Natural killer cell (primary cell): ENCODE data around the gene SRSF10. TPM values are rescaled to one million over a fixed set of nuclear protein-coding genes. Genes with fewer than 3 reads are reported as not detected.

Experiments
- ATAC-seq, 3 donors: fragments of 150-1000 bp in 2 of 3; fragments of 200-7000 bp in 1 of 3; cut with Tn5 transposase; 1 replicate in 1 of 3; 2 replicates in 2 of 3; pipeline ENCODE4 v1.10.0; 2021; ENCODE audit warnings: mild to moderate bottlenecking in 2 of 3, moderate library complexity in 2 of 3
- DNase-seq, 2 donors: peaks; one replicate each; pipeline versions ENCODE4 v3.0.0 to v3.0.0-alpha.2; 2013 to 2021; ENCODE audit warnings: mixed read lengths in 1 of 2
- H3K27ac ChIP-seq: one replicate; pipeline ENCODE4 v1.5.1; 2013; ENCODE audit warnings: mild to moderate bottlenecking, low read length
- H3K27me3 ChIP-seq: one replicate; pipeline ENCODE4 v1.6.1; 2013; ENCODE audit warnings: low read length; ENCODE audit not compliant: control insufficient read depth, insufficient read depth
- H3K36me3 ChIP-seq: one replicate; pipeline ENCODE4 v1.6.1; 2013; ENCODE audit warnings: low read length; ENCODE audit not compliant: control insufficient read depth, insufficient read depth
- H3K4me1 ChIP-seq: one replicate; pipeline ENCODE4 v1.6.1; 2013; ENCODE audit warnings: low read length; ENCODE audit not compliant: control insufficient read depth, insufficient read depth
- H3K4me3 ChIP-seq: one replicate; pipeline ENCODE4 v1.5.1; 2013; ENCODE audit warnings: low read length
- H3K9me3 ChIP-seq: one replicate; pipeline ENCODE4 v1.6.1; 2013; ENCODE audit warnings: low read length; ENCODE audit not compliant: control insufficient read depth, insufficient read depth
- H3K27ac Mint-ChIP-seq, 2 donors: one replicate each; pipeline ENCODE4 v1.8.0; 2022; ENCODE audit warnings: mild to moderate bottlenecking in 2 of 2, mixed read lengths in 2 of 2, moderate library complexity in 1 of 2
- H3K27me3 Mint-ChIP-seq, 2 donors: one replicate each; pipeline ENCODE4 v1.8.0; 2022; ENCODE audit warnings: low read depth in 2 of 2, mixed read lengths in 2 of 2
- H3K36me3 Mint-ChIP-seq: one replicate; pipeline ENCODE4 v1.8.0; 2022; ENCODE audit warnings: mixed read lengths
- H3K4me1 Mint-ChIP-seq, 2 donors: one replicate each; pipeline ENCODE4 v1.8.0; 2022; ENCODE audit warnings: mixed read lengths in 2 of 2
- H3K4me3 Mint-ChIP-seq: one replicate; pipeline ENCODE4 v1.8.0; 2022; ENCODE audit warnings: mild to moderate bottlenecking, moderate library complexity, mixed read lengths
- H3K9me3 Mint-ChIP-seq, 2 donors: one replicate each; pipeline ENCODE4 v1.8.0; 2022; ENCODE audit warnings: mixed read lengths in 2 of 2
- WGBS: methylation state at CpG from one replicate; pipeline ENCODE4 v1.1.7; 2013; ENCODE audit warnings: missing lambda C conversion rate; ENCODE audit not compliant: insufficient coverage; 5-methylcytosine and 5-hydroxymethylcytosine counted together
- intact Hi-C: fragments of 100-400 bp; cut with micrococcal nuclease; formaldehyde crosslinking; loops from one replicate; pipeline ENCODE4 v1.14.2; 2022
- total RNA-seq, 4 donors: library from RNA; stranded (reverse); fragments of 120-200 nt in 1 of 4; gene quantifications; one replicate each; pipeline versions ENCODE4 v1.2.3 to v1.2.4, GENCODE V29; 2013 to 2022
- TF ChIP-seq, protein P1 (sequence below): fragments of 200-600 bp; IDR thresholded peaks from one replicate; pipeline ENCODE4 v1.8.0; 2022; ENCODE audit warnings: antibody characterized with exemption

SRSF10 gene
- total RNA-seq, 3 donors from 2014 or later (not counting 1 experiment from before 2014, with no cell fraction given): 221 to 281 (median 237) TPM

DNA sequence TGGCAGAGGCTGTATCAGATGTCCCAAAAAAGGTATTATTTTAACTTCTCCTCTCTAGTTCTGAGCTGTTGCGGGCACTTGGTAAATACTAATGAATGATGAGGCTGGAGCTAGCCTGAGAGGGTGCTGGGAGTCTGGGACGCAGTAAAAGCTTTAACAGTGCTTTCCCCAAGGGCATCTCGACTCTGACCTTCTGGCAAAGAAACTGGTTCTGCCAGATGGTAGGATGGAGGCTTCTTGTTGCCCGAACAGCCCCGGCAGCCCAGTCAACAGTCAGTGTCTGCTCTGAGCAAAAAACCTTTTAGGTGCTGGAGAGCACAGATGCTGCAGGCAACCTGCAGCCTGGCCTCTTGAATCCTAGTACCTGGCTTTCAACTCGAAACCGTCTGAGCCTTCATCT is 23.0 kb downstream of the SRSF10 start:
- H3K4me3 Mint-ChIP-seq: peak overlapping the region; percentile 49
- 92% methylated on average over 7 of the region's 7 CpGs for whole genome bisulfite sequencing
- peaks cover 38 to 45% of the 10 kb centered on the region in 2 donors for H3K4me1 Mint-ChIP-seq
- intact Hi-C loops: loop anchor here (5.0 kb wide), 1 partner anchor 60 kb away; no protein-coding TSS in a partner anchor
- no peak for ATAC-seq
- H3K36me3 ChIP-seq: peaks cover 3% of the 10 kb centered on the region
- peaks cover 7% of the 10 kb centered on the region for H3K36me3 Mint-ChIP-seq
- no peaks in the 10 kb centered on the region for H3K27me3 Mint-ChIP-seq
- H3K4me3 ChIP-seq: no peak overlapping the region
- H3K9me3 ChIP-seq: no peaks in the 10 kb centered on the region
- peak overlapping the region; percentile 75 to 100 for H3K27ac Mint-ChIP-seq
- TF ChIP-seq, protein P1, sequence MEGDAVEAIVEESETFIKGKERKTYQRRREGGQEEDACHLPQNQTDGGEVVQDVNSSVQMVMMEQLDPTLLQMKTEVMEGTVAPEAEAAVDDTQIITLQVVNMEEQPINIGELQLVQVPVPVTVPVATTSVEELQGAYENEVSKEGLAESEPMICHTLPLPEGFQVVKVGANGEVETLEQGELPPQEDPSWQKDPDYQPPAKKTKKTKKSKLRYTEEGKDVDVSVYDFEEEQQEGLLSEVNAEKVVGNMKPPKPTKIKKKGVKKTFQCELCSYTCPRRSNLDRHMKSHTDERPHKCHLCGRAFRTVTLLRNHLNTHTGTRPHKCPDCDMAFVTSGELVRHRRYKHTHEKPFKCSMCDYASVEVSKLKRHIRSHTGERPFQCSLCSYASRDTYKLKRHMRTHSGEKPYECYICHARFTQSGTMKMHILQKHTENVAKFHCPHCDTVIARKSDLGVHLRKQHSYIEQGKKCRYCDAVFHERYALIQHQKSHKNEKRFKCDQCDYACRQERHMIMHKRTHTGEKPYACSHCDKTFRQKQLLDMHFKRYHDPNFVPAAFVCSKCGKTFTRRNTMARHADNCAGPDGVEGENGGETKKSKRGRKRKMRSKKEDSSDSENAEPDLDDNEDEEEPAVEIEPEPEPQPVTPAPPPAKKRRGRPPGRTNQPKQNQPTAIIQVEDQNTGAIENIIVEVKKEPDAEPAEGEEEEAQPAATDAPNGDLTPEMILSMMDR: no peak
- no peak for DNase-seq
- peaks cover 22% of the 10 kb centered on the region for H3K4me1 ChIP-seq
- no peak overlapping the region for H3K27ac ChIP-seq
- H3K9me3 Mint-ChIP-seq: no peaks in the 10 kb centered on the region
- no peaks in the 10 kb centered on the region for H3K27me3 ChIP-seq

DNA sequence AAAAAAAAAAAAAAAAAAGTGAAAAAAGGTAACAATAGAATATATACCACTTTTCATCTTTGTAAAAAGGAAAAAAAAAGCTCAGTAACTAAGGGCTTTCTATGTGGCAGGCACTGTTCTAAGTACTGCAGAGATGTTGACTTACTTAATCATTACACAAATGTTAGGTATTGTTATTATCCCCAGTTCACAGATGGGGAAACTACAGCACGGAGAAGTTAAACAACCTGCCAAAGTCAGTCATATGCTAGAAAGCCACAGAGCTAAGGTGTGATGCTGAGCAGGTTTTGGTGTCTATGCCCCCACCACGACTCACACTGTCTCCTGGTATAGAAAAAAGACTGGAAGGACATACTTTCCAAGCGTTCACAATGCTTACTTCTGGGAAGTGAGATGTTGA is 27.1 kb downstream of the SRSF10 start:
- intact Hi-C loops: no loop called here
- TF ChIP-seq, protein P1: no peak
- Histone ChIP-seq H3K4me1 (peaks cover 13% of the 10 kb centered on the region), H3K4me3 (no peak overlapping the region), H3K9me3 (no peaks in the 10 kb centered on the region), H3K27ac (no peak overlapping the region), H3K27me3 (no peaks in the 10 kb centered on the region), H3K36me3 (no peaks in the 10 kb centered on the region)
- Mint-ChIP-seq H3K27ac (no peak overlapping the region), H3K27me3 (no peaks in the 10 kb centered on the region), H3K36me3 (no peaks in the 10 kb centered on the region), H3K4me1 (peaks cover 2 to 10% of the 10 kb centered on the region in 2 donors), H3K9me3 (no peaks in the 10 kb centered on the region), H3K4me3 (no peak overlapping the region)
- ATAC-seq (no peak), DNase-seq (no peak)
- 61% methylated on average over 2 of the region's 3 CpGs for WGBS

DNA sequence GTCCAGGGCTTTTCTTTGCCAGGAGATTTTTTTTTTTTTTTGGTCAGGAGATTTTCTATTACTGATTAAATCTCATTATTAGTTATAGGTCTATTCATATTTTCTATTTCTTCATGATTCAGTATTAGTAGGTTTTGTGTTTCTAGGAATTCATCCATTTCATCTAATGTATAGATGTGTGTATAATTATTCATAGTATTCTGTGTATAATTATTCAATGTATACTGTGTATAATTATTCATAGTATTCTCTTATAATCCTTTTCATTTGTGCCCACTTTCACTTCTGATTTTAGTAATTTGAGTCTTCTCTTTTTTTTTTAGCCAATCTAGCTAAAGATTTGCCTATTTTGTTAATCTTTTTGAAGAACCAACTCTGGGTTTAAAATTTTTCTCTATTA is 32.8 kb downstream of the SRSF10 start:
- Histone ChIP-seq H3K4me1 (no peaks in the 10 kb centered on the region), H3K9me3 (no peaks in the 10 kb centered on the region), H3K27me3 (no peaks in the 10 kb centered on the region), H3K27ac (no peak overlapping the region), H3K36me3 (no peaks in the 10 kb centered on the region), H3K4me3 (no peak overlapping the region)
- Mint-ChIP-seq H3K27me3 (peaks cover 10 to 18% of the 10 kb centered on the region in 2 donors), H3K36me3 (peaks cover 7% of the 10 kb centered on the region), H3K4me3 (no peak overlapping the region), H3K27ac (no peak overlapping the region), H3K9me3 (peaks cover 2 to 5% of the 10 kb centered on the region in 2 donors), H3K4me1 (no peaks in the 10 kb centered on the region)
- ATAC-seq (no peak), DNase-seq (no peak)
- intact Hi-C loops: no loop called here
- TF ChIP-seq, protein P1: no peak

DNA sequence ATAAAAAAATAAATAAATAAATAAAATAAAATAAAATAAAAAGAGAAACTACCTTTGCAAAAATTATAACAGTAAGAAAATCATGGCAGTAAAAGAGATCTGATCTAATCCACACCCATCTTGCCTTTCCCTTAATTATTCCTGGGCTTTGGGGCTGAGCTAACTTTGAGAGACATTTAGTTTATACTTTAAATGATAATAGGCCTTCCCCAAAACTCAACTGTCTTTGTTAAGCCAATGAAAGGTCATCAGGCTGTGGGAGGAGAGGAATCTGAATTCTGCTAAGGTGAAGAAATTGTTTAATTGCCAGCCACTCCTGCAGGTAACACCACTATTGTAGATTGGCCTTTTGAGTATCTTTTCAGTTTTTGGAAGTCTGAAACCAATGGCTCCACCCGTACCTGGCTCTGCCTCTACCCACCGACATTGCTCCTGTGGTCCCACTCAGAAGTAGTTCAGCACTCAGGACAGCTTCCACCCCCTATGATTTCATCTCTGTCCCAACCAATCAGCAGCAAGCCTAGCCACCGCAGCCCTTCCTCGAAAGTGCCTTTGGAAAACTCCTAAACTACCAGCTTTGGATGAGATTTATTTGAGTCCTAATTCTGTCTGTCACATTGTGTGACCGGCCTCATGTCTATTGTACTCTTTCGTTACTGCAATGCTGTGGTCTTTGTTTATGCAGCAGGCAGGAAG is 43.5 kb downstream of the SRSF10 start:
- H3K4me3 ChIP-seq: no peak overlapping the region
- Mint-ChIP-seq H3K27me3 (no peaks in the 10 kb centered on the region), H3K4me3 (no peak overlapping the region), H3K4me1 (no peaks in the 10 kb centered on the region), H3K36me3 (no peaks in the 10 kb centered on the region), H3K27ac (no peak overlapping the region), H3K9me3 (no peaks in the 10 kb centered on the region)
- no peak for DNase-seq
- no peaks in the 10 kb centered on the region for H3K4me1 ChIP-seq
- no peak overlapping the region for H3K27ac ChIP-seq
- TF ChIP-seq, protein P1: no peak
- H3K27me3 ChIP-seq: no peaks in the 10 kb centered on the region
- intact Hi-C loops: no loop called here
- no peak for ATAC-seq
- no peaks in the 10 kb centered on the region for H3K9me3 ChIP-seq
- no peaks in the 10 kb centered on the region for H3K36me3 ChIP-seq
- 94% methylated on average over 6 of the region's 6 CpGs for WGBS
